GM18517 (cell line): ENCODE results near the gene SLC9A7.

Source experiments
- ATAC-seq: cut with Tn5 transposase; IDR thresholded peaks from one replicate; pipeline ENCODE4 v1.9.1; 2021; ENCODE audit warnings: mild to moderate bottlenecking, moderate library complexity; ENCODE audit not compliant: unreplicated experiment

The SLC9A7 gene

GRCh38 chrX:46653482-46653881 is 105.4 kb downstream of the SLC9A7 start:
- ATAC-seq, result no peak

GRCh38 chrX:46649421-46650260 is 109.3 kb downstream of the SLC9A7 start:
- no peak for ATAC-seq

- ATAC-seq, result no peak
Measured at GRCh38 chrX:46648660-46649059, 110.3 kb downstream of the SLC9A7 start.

- no peak for ATAC-seq
Measured at GRCh38 chrX:46647251-46647650, 111.7 kb downstream of the SLC9A7 start.

GRCh38 chrX:46645614-46646013 is 113.3 kb downstream of the SLC9A7 start:
- ATAC-seq, result no peak

GRCh38 chrX:46643636-46644035 is 115.3 kb downstream of the SLC9A7 start:
- no peak for ATAC-seq

GRCh38 chrX:46642145-46642544 is 116.8 kb downstream of the SLC9A7 start:
- ATAC-seq, result no peak

- ATAC-seq, result peak; percentile 47
Measured at GRCh38 chrX:46637938-46638337, 121.0 kb downstream of the SLC9A7 start.

- ATAC-seq, result no peak
Measured at GRCh38 chrX:46636223-46636622, 122.7 kb downstream of the SLC9A7 start.

GRCh38 chrX:46635186-46635585 is 123.7 kb downstream of the SLC9A7 start:
- ATAC-seq, result no peak

GRCh38 chrX:46634577-46634976 is 124.3 kb downstream of the SLC9A7 start:
- no peak for ATAC-seq

- no peak for ATAC-seq
Measured at GRCh38 chrX:46630141-46630540, 128.8 kb downstream of the SLC9A7 start.

GRCh38 chrX:46628460-46629371 is 130.2 kb downstream of the SLC9A7 start:
- peak; percentile 90 for ATAC-seq

- peak; percentile 17 for ATAC-seq
Measured at GRCh38 chrX:46627711-46628419, 131.1 kb downstream of the SLC9A7 start.

GRCh38 chrX:46627062-46627461 is 131.9 kb downstream of the SLC9A7 start:
- ATAC-seq, result no peak

GRCh38 chrX:46626566-46626965 is 132.4 kb downstream of the SLC9A7 start:
- no peak for ATAC-seq

GRCh38 chrX:46624090-46624786 is 134.7 kb downstream of the SLC9A7 start:
- ATAC-seq, result no peak

GRCh38 chrX:46621572-46621971 is 137.3 kb downstream of the SLC9A7 start:
- ATAC-seq, result no peak

- no peak for ATAC-seq
Measured at GRCh38 chrX:46620505-46620904, 138.4 kb downstream of the SLC9A7 start.

GRCh38 chrX:46618947-46619346 is 140.0 kb downstream of the SLC9A7 start:
- no peak for ATAC-seq

- no peak for ATAC-seq
Measured at GRCh38 chrX:46617906-46618305, 141.0 kb downstream of the SLC9A7 start.
